Esophagus muscularis mucosa (tissue), 3 donors: Measurements from ENCODE around the gene SLFN14.

Source experiments
- POLR2A ChIP-seq: fragments of 450-650 bp; IDR thresholded peaks from one replicate; pipeline ENCODE4 v1.6.1; 2017; ENCODE audit warnings: antibody characterized with exemption, moderate library complexity, mild to moderate bottlenecking, low read depth
- TF ChIP-seq, protein P1 (sequence below), 3 experiments: fragments of 200-600 bp in 2 of 3; fragments of 450-650 bp in 1 of 3; sonication (generic) in 2 of 3; IDR thresholded peaks; one replicate each; pipeline ENCODE4 v1.5.1; 2017 to 2019; ENCODE audit warnings: antibody characterized with exemption in 3 of 3, mild to moderate bottlenecking in 2 of 3, moderate library complexity in 1 of 3

DNA sequence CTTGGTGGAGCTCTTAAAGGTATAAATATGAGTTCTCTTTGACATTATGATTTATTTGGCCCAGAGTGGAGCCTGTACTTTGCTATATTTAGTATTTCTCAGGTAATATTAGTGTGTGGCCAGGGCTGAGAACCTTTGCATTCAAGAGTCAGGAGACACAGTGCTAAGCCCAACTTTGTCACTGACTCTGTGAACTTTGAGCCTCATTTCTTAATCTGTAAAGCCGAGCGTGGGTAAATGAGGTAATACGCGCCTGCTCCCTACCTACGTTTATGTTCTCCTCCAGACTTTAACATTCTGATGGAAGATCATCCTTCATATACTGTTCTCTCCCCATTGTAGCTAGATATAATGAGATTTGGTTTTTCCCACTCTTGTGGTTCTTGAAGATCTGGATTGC is 37.0 kb upstream of the SLFN14 start:
- no peak for TF ChIP-seq POLR2A
- TF ChIP-seq, protein P1, sequence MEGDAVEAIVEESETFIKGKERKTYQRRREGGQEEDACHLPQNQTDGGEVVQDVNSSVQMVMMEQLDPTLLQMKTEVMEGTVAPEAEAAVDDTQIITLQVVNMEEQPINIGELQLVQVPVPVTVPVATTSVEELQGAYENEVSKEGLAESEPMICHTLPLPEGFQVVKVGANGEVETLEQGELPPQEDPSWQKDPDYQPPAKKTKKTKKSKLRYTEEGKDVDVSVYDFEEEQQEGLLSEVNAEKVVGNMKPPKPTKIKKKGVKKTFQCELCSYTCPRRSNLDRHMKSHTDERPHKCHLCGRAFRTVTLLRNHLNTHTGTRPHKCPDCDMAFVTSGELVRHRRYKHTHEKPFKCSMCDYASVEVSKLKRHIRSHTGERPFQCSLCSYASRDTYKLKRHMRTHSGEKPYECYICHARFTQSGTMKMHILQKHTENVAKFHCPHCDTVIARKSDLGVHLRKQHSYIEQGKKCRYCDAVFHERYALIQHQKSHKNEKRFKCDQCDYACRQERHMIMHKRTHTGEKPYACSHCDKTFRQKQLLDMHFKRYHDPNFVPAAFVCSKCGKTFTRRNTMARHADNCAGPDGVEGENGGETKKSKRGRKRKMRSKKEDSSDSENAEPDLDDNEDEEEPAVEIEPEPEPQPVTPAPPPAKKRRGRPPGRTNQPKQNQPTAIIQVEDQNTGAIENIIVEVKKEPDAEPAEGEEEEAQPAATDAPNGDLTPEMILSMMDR (IDR thresholded peaks at IDR 0.05): no peak
